EH (cell line): ENCODE results near the gene FAM13B.
"Not testable (repeated sequence)": the region's sequence is repeated elsewhere in the genome, so short reads cannot be mapped to it uniquely, and the experiment has no call there.

ENCODE experiments used
- DNase-seq: peaks from one replicate; pipeline ENCODE4 v3.0.0-alpha.2; 2015; ENCODE audit warnings: low read depth

The FAM13B gene

DNA sequence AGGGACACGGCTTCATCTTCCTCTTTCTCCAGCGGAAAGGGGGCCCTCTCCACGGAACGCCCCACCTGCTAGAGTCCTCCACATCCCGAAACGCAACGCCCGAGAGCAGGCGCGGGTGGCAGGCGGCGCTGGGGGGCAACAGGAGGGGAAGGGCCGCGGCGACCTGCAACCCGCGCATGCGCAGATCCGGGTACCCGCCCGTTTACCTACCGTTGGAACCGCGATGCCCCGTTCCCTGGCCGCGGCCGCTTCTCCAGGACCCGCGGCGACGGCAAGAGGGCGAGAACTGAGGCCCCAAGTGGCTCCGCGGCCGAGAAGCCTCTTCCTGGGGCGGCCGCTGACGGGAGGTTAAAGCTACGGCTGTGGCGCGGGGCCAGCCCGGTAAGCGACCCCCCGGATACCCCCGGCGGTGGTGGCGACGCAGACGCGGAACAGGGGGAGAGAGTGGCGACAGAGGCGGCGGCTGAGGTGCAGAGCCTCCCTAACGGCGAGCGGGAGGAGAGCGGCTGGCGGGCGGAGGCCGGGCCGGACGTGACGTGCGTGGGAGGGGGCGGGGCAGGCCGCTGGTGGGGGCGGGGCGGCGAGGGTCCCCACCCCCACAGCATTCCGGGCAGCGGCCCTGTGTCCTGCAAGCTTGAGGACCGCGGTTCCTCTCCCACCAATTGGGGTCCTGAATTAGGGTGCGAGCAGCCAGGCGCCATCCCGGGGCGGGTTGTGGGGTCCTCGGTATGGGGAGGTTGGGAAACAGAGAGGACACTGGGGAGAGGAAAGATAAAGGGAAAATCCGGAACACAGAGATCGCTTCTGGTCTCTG, at the start of gene FAM13B:
Gene FAM13B (minus strand): TSS at position 508 of the 814 bp plus-strand sequence. CDS start 13,968 bp downstream, outside the sequence.
- DNase-seq = peak; percentile 74

DNA sequence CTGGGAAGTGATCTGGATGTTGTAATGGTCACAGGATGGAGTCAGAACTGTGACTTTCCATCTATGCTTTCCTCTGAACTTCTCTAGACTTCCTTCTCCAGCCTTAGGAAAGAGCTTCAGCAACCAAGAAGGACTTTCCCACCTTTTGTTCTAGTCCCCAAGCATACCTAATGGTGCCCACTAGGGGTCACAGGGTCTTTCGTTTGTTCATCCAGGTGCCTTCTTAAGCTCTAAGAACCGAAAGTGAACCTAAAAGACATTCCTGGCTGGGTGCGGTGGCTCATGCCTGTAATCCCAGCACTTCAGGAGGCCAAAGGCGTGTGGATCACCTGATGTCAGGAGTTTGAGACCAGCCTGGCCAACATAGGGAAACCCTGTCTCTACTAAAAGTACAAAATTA, 49.2 kb upstream of the FAM13B start:
- no peak for DNase-seq

DNA sequence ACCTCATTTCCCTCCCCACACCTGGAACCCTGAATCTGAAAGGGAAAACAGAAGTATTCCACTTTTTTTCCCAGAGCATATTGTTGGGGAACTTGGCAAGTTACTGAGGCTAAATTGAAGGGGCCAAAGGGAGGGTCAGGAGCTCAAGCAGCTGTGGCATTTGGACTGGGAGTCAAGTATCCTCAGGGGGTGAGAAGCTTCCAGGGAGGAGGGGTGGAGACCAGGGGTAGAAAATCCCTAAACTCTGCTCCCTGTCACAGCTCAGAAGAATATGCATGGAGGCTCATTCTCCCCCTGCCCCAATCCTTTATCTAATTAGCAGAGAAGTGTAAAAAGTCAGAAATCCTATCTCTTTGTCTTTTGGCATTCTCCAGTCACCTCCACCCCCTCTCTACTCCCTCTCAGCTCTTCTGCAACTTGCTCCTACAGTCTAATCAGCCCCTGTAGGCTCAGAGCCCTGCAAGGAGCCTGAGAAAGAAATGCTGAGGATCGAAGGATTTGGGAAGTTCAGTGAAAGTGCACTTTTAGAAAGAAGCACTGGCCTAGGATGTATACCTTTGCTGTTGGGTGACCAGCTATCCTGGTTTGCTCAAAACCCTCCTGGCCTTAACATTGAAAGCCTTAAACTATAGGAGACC, 45.2 kb upstream of the FAM13B start:
- no peak for DNase-seq

DNA sequence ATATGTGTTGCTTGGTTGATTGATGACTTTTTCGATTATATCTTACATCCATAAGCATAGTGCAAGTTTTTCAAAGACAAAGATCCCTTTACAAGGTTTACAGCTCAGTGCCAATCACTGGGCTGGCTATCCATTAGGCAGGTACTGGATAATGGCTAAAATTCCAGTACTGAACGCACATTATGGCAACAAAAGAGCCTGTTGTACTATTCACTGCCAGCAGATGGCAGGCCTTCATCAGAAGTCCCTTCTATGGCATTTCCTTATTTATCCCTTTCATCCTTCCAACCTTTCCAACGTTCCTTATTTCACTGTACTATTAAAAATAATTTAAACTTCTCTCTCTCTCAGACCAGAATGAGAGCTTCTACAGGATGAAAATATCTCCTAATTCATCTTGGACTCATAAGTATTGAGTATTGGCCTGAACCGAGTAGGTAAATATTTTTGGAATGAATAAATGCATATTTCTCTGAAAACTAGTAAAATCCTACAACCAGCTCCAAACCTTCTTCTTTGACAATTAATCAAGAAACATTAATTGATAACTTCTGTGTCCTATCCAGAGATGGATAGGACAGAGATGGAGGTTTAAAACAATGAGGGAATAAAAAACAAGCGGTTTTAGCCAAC, 44.3 kb upstream of the FAM13B start:
- peak; percentile 72 for DNase-seq

DNA sequence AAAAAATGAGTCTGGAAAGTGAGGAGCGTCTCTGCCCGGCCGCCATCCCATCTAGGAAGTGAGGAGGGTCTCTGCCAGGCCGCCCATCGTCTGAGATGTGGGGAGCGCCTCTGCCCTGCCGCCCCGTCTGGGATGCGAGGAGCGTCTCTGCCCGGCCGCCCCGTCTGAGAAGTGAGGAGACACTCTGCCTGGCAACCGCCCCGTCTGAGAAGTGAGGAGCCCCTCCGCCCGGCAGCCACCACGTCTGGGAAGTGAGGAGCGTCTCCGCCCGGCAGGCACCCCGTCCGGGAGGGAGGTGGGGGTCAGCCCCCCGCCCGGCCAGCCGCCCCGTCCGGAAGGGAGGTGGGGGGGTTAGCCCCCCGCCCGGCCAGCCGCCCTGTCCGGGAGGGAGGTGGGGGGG, 37.1 kb upstream of the FAM13B start:
- DNase-seq = not testable (repeated sequence)

DNA sequence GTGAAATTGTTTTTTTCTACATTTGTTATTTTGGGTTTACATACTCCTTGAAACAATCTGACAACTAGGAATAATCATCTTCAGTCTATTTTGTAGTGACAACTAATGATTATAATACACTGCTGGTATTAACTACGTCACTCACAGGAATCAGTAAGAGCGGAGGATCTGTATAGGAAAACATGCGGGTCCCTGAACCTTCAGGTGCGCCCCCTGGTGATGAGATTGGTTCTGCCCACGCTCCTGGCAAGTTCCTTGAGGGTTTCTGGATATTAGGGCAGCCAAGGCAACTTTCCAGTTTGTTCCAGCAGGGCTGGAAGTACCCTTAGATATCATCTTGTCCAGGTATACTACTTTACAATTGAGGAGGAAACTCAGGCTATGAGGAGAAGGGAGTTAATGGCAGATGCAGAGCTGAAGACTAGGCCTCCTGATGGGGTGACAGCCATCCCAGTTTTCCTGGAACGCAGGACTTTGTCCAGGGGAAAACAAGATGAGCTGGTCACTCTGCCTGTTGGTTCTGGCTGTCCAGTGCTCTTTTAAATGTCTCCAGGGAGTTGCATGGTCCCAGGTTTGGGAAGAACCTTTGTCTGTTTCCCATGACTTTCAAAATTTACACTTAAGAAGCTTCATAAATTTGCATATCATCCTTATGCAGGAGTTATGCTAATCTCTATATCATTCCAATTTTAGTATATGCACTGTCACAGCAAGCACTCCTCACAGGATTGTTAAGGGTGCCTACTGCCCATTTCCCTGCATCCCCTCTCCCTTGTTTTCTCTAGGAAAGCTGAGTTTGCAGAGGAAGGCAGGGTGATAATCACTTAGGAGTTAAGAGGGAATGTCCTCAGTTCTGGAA, 36.1 kb upstream of the FAM13B start:
- peak; percentile 78 for DNase-seq

DNA sequence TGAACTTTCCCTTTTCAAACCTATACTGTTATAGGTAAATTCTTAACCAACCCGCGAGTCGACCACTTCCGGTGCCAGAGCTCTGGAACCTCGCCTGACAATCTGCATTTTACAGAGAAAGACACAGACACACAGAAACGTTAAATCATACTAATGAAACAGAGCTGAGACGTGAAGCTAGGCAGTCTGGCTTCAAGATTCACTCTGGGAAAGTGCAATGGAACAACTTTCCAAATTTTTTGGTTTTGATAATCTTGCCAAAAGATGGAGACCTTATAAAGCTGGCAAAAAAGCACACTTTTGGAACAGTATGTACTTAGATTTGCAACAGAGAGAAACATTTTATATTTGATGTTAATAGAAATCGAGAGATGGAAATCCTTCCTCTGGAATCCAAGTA, 35.1 kb upstream of the FAM13B start:
- DNase-seq = no peak

DNA sequence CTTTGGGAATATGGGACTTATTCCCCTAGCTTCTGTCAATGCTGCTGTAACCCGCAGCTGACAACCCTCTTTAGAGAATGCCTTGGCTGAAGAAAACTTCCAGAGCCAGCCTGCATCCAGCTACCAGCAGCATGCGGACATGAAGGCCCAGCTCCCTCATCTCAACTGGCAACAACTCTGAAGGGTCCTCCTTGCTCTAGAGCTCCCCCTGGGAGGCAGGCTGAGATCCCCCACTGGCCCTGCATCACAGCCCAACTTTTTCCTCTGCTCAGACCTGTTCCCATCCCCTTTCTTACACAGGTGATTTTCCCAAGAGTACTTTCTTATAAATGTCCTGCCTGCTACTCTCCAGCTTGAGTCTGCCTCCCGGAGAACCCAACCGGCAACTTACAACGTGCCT, 32.2 kb upstream of the FAM13B start:
- DNase-seq = no peak

DNA sequence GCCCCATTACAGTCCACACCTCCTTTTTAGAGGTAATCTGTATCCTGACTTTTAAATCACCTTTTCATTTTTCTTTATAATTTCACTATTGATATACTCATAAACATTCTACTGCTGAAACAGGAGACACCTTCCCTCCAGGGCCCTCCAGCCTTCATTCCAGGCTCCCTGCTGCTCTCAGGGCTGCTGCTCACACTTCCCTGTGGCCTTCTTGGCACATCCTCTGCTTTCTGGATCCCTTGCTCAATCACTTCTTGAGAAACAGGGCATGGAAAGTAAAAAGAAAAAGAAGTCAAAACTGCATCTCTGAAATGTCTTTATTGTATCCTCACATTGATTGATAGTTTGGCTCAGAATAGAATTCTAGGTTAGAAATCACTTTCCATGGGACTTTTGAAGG, 31.6 kb upstream of the FAM13B start:
- no peak for DNase-seq

DNA sequence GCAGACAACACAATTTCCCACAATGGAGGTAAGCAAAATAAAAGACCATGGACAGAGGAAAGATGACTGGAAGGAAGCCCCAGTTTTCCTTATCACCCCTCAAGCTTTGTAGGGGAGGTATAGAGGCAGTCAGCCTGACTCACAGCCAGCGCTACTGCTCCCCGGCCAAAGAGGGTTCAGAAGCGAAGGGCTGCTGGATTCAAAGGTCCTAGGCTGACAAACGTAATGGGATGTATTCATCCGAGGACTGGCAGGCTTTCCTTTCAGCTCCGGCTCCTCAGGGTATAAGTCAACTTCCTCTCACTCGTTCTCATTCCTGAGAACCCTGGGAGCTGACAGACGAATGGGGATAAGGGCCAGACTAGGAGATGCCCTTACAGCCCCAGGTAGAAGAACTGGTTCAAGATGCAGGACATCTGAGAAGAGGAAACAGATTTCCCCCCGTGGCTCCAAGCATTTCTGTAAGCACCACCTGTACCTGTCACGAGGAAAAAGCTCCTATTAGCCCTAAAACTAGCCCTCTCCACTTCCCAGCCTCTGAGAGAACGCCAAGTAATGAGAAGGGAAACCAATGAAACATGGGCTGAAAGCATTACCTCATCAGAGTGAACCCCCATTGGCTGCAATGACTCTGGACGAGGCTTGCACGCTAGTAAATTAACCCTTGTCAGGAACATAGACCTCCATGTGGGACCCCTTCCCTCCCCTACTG, 22.1 kb upstream of the FAM13B start:
- no peak for DNase-seq

DNA sequence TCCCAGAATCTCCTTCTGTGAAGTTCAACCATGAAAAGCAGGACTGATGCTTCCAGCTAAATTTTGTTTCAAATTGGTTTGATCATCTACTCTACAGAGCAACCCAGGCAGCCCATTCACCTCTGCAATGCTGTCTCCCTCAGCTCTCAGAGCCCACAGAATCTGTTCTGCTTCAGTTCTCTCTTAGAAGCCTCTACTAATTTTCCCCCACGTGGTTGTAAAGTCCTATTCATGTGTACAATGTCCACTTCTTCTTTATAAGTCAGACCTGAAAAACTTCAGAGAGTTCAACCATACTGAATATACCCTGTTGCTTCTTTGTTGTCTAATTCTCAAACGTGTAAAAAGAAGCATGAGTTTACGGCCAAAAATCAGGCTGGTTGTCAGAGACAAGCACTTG, 21.3 kb upstream of the FAM13B start:
- DNase-seq = no peak

DNA sequence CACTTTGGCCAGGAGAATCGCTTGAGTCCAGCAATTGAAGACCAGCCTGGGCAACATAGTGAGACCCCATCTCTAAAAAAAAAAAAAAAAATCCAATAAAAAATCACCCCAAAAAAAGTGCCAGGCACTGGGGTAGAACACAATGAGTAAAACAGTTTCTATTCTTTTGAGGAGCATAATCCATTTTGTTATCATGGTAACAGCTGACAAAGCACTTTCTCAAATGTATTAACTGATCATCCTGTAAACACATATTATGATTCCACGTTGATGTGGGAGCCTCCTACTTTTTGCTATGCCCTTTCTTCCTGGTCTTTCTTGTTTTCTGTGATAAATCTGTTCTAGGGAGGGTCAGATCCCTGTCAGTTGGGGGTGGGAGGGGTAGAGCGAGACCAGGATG, 20.7 kb upstream of the FAM13B start:
- DNase-seq = no peak

DNA sequence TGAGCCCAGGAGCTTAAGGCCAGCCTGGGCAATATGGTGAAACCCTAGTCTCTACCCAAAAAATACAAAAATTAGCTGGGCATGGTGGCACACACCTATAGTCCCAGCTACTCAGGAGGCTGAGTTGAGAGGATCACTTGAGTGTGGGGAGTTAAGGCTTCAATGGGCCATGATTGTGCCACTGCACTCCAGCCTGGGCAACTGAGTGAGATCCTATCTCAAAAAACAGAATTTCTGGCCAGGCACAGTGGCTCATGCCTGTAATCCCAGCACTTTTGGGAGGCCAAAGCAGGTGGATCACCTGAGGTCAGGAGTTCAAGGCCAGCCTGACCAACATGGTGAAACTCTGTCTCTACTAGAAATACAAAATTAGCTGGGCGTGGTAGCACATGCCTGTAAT, 19.8 kb upstream of the FAM13B start:
- DNase-seq = not testable (repeated sequence)

DNA sequence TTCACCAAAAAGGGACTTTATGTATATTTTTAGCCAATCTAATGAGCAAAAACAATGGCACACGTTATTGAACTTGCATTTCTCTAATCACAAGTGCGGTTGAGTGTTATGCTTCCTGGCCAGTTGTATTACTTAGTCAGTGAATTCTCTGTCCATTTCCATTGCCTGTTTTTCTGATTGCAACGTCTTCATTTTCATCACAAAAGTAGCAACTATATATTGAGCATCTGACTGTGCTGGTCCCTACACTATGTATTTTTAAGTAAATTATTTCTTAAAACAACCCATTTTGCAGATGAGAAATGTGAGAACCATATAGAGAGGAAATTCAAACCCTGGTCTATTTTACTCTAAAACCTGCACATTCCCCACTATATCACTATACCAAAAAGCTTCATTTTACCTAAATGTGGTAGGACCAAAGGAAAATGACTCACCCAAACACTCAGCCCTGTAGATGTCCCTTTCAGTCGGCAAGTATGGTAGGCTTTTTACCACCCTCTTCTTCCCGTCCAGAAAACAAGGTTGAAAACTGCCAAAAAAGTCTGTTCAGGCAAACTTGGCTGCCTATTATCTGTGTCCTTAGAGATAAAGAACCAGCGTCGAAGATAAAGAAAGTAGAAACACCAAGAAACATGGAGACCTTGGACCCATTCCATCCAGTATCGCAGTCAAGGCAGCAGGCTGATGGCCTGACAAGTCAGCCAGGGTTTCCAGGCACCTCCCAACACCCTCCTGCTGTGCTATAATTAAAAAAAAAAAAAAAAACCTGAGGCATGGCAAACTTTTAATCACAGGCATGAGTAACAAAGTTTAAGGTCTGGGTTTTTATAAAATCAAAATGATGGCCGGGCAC, 18.8 kb upstream of the FAM13B start:
- DNase-seq = no peak

DNA sequence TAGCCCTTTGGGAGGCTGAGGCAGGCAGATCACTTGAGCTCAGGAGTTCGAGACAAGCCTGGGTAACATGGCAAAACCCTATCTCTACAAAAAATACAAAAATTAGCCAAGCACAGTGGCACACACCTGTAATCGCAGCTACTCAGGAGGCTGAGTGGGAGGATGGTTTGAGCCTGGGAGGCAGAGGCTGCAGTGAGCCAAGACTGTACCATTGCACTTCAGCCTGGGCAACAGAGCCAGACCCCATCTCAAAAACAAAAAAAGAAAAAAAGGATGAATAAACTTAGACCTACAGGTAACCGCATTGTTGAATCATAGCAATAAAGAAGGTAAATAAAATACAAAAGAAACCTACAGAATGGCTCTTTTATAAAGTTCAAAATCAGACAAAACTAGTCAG, 12.4 kb upstream of the FAM13B start:
- not testable (repeated sequence) for DNase-seq

DNA sequence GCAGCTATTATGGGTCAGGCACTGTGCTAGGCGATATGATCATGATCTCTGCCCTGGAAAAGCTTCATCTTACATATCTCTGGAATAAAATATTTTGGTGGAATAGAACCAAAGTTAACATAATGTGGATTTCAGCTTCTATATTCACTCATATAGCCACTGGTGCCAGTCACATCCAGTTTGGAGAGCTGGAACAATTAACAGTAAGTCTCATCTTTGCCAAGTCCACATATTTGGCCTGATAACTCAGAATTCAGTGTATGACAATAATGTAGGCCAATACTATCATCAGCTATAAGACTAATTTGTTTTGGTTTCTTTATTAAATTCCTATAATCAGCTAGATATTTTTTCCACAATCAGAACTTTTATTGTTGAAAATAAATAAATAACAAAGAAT, 5.9 kb upstream of the FAM13B start:
- DNase-seq = no peak

DNA sequence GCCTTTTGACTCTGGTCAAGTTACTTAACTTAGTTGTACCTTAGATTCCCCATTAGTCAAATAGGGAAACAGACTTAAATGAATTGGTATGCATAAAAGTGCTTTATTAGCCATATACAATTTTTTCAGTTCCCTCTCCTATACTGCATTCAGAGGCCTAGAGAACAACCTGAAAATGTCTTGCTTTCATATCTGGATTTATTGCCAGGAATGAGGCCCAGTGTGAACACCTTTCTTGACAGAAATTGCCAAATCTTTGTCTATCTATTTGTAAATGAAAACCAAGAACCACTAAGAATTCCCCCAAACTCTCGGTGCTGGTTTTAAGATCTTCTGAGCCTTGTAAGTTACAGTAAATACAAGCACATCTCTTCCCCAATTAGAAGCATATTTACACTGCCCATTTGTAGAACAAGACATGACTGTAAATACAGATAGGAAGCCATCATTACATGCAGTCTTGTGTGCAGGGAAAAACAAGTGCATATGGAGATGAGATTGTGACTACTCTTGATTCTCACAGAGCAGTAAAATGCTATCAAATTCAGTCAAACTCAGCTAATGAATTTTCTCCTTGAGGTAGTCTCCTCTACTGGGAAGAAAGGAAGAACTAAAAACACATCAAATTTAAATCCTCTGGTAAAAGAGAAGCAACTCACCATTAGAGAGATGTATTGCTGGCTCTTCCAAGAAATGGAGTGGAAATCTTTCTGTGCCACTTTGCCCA, 5.2 kb upstream of the FAM13B start:
- DNase-seq = no peak

DNA sequence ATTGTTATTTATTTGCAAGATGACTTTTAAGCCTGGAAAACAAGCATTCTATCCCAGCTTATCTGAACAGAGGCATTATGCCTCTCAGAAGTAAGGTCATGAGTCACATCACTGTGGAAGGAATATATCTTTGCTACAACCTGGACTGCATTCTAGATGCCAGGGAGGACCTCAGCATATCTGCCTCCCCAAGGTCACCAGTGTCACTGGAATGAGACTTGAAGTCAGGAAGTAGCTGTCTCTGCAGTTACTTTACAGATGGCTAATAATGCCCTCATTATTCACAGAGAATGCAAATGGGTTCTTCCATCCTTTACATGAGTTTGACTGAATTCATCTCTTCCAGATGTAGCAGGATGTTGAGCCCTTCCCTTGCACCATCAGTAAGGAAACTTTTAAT, 4.4 kb upstream of the FAM13B start:
- DNase-seq = no peak

DNA sequence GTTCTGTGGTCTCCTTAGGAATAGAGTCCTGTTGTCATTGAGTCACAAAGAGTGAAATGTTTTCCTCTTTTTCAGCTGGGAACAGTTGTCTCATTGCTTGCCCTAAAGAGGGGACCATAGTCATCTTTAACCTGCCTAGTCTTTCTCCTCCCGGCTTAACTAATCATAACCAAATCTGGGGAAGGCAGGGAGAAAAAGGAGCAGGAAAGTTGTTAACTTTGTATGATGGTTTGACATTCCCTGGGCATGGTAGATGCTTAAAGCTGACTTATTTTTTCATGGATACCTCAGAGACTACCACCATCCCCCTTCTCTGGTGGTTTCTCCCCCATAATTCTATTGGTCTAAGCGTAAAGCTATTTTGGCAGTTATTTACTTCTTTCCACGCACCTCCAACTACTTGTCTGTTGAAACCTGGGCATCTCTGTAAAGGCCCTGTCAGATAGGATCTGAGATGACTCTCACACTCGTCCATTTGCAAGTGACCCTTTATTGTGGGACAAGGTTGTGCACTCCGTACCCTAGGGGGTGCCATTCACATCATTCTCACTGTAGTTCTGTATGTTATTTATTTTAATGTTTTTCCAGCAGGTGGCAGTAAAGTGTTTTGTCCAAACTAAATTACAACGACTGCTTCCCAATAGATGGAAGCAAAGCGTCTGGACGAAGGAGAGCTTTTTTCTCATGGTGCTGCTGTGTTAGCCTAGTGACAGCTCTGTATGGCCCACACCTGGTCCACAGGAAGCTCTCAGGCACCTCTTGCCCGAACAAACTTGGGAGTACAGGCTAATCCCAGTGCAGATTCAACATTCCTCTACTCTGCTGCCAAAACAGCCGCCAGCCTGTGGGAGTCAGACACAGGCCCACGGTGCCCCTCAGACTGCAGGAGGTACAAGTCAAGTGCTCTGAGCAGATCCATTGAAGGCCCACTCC, 3.0 kb upstream of the FAM13B start:
- peak; percentile 89 for DNase-seq
